ENCODE data around the gene P4HB. TPM values are rescaled to one million over a fixed set of nuclear protein-coding genes. Genes with fewer than 3 reads are reported as not detected.

Gene P4HB
- total and polyA plus RNA-seq, 2 of the 4 experiments (the other 2 are of a cell fraction): 599 to 932 TPM

- BruUV-seq (replicated peaks): no TSS peak
Observed at GRCh38 chr17:81794074-81794476, 66.3 kb downstream of the P4HB start.

More at GRCh38 chr17:81794074-81794476, 66.3 kb downstream of the P4HB start:
- H3K23ac ChIP-seq (ENCODE audit: low read depth, low read length): no peak overlapping the region
- H4K20me1 ChIP-seq (ENCODE audit: insufficient read depth, low read length): no peaks in the 10 kb centered on the region
- H3K18ac ChIP-seq (ENCODE audit: low read depth, low read length): no peak overlapping the region
- no CpG with 5 or more reads among the region's 3 CpGs for WGBS, 2 experiments (ENCODE audit: extremely low coverage in 2 of 2, insufficient read length in 1 of 2)
- no peak overlapping the region for H3K4me3 ChIP-seq (ENCODE audit: insufficient read depth, low read depth, low read length)
- intact Hi-C loops (cut with micrococcal nuclease) (no loop called here), dilution Hi-C loops (cut with HindIII; ENCODE audit: low sequenced_read_pairs, unreplicated experiment) (no loop called here), in situ Hi-C loops (cut with MboI; ENCODE audit: low sequenced_read_pairs) (no loop called here)
- no peak overlapping the region for H4K5ac ChIP-seq (ENCODE audit: low read depth, low read length)
- H3K27me3 ChIP-seq (ENCODE audit: control insufficient read depth, insufficient read depth, low read length): peaks cover 4% of the 10 kb centered on the region
- no peak overlapping the region for H4K91ac ChIP-seq (ENCODE audit: insufficient read depth, low read depth, low read length)
- H3K14ac ChIP-seq (replicated peaks; ENCODE audit: low read depth, low read length): no peak overlapping the region
- ChIA-PET CTCF (no interaction called here), POLR2A (ENCODE audit: unreplicated experiment) (no interaction called here)
- no peak overlapping the region for H2AK9ac ChIP-seq (replicated peaks; ENCODE audit: low read depth, low read length, poor library complexity)
- no peak overlapping the region for H2BK120ac ChIP-seq (ENCODE audit: low read depth, low read length)
- H2BK20ac ChIP-seq (ENCODE audit: low read depth, low read length): no peak overlapping the region
- H3K4me2 ChIP-seq (ENCODE audit: low read depth, low read length): no peak overlapping the region
- no peak overlapping the region for H2AFZ ChIP-seq (replicated peaks; ENCODE audit: low read length, poor library complexity)
- H3K4me1 ChIP-seq (ENCODE audit: control insufficient read depth, insufficient read depth, low read length): no peaks in the 10 kb centered on the region
- no peak overlapping the region for H3K9ac ChIP-seq (ENCODE audit: low read depth, low read length)
- H3K27ac ChIP-seq (ENCODE audit: insufficient read depth, low read length): no peak overlapping the region
- peaks cover 12% of the 10 kb centered on the region for H3K9me1 ChIP-seq (ENCODE audit: insufficient read depth, low read length)
- H2AK5ac ChIP-seq (ENCODE audit: low read depth, low read length): no peak overlapping the region
- no peak overlapping the region for H3K4ac ChIP-seq (ENCODE audit: low read depth, low read length)
- H2BK5ac ChIP-seq (ENCODE audit: low read depth, low read length, poor library complexity, severe bottlenecking): peak overlapping the region; percentile 61
- TF ChIP-seq MAZ (IDR thresholded peaks at IDR 0.05; ENCODE audit: borderline replicate concordance, low read depth, low read length) (no peak), BHLHE40 (IDR thresholded peaks at IDR 0.05; ENCODE audit: low read depth, low read length) (no peak), MXI1 (IDR thresholded peaks at IDR 0.05; ENCODE audit: borderline replicate concordance, low read depth, low read length) (no peak), RCOR1 (IDR thresholded peaks at IDR 0.05; ENCODE audit: insufficient replicate concordance, low read length) (no peak), RAD21 (IDR thresholded peaks at IDR 0.05; ENCODE audit: low read length) (no peak), CHD1 (IDR thresholded peaks at IDR 0.05; ENCODE audit: low read depth, low read length) (no peak), MAFK (IDR thresholded peaks at IDR 0.05; ENCODE audit: low read depth, low read length) (no peak), SMC3 (IDR thresholded peaks at IDR 0.05; ENCODE audit: low read depth, low read length) (no peak), RFX5 (IDR thresholded peaks at IDR 0.05; ENCODE audit: low read depth, low read length) (no peak), FOS (IDR thresholded peaks at IDR 0.05; ENCODE audit: low read depth, low read length) (no peak)
- TF ChIP-seq, protein P1, sequence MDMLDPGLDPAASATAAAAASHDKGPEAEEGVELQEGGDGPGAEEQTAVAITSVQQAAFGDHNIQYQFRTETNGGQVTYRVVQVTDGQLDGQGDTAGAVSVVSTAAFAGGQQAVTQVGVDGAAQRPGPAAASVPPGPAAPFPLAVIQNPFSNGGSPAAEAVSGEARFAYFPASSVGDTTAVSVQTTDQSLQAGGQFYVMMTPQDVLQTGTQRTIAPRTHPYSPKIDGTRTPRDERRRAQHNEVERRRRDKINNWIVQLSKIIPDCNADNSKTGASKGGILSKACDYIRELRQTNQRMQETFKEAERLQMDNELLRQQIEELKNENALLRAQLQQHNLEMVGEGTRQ (IDR thresholded peaks at IDR 0.05; ENCODE audit: low read depth, low read length): no peak
- TF ChIP-seq, protein P2, sequence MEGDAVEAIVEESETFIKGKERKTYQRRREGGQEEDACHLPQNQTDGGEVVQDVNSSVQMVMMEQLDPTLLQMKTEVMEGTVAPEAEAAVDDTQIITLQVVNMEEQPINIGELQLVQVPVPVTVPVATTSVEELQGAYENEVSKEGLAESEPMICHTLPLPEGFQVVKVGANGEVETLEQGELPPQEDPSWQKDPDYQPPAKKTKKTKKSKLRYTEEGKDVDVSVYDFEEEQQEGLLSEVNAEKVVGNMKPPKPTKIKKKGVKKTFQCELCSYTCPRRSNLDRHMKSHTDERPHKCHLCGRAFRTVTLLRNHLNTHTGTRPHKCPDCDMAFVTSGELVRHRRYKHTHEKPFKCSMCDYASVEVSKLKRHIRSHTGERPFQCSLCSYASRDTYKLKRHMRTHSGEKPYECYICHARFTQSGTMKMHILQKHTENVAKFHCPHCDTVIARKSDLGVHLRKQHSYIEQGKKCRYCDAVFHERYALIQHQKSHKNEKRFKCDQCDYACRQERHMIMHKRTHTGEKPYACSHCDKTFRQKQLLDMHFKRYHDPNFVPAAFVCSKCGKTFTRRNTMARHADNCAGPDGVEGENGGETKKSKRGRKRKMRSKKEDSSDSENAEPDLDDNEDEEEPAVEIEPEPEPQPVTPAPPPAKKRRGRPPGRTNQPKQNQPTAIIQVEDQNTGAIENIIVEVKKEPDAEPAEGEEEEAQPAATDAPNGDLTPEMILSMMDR (conservative IDR thresholded peaks at IDR 0.05; ENCODE audit: low read depth, low read length): no peak
- no peak overlapping the region for H3K56ac ChIP-seq (ENCODE audit: extremely low read depth, insufficient read depth, low read length)
- H3K36me3 ChIP-seq (ENCODE audit: control insufficient read depth, insufficient read depth, low read length): no peaks in the 10 kb centered on the region
- H3K79me1 ChIP-seq (ENCODE audit: low read depth in 1 of 2, low read length in 2 of 2): no peaks in the 10 kb centered on the region
- H4K8ac ChIP-seq (ENCODE audit: low read depth in 2 of 2, low read length in 2 of 2): no peak overlapping the region
- ATAC-seq (ENCODE audit: low read depth): no peak
- no peak overlapping the region for H2BK15ac ChIP-seq (ENCODE audit: low read depth, low read length)
- no peak for DNase-seq
- H3K9me3 ChIP-seq (ENCODE audit: control insufficient read depth, insufficient read depth, low read length): no peaks in the 10 kb centered on the region
